Measurements from ENCODE around the gene DGKZ. TPM values are rescaled to one million over a fixed set of nuclear protein-coding genes. Genes with fewer than 3 reads are reported as not detected.

Gene DGKZ
- total and polyA plus RNA-seq, 2 of the 13 experiments (the other 11 are each of a cell fraction or from before 2014, with no cell fraction given): 15.8 to 20.7 TPM

DNA sequence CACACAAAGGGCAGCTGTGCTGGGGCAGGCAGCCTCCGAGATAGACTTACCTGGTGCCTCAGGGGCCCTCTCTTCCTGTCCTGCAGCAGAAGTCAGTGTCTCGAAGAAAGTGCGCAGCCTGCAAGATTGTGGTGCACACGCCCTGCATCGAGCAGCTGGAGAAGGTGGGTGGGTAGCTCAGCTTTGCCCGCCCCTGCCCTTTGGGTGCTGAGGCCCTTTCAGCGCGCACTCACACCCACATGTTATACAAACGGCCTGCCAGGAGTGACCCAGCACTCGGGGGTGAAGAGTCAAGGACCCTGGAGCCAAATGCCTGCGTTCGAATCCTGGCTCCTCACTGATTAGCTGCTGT, 20.6 kb downstream of the DGKZ start:
- in situ Hi-C loops (cut with HindIII; ENCODE audit: extremely low pct_ligation_motif_present, low pct_unique_long_range_greater_than_20kb): no loop called here
- ChIA-PET CTCF (ENCODE audit: low intra/inter-chr PET ratio, low total read pairs) (interaction anchor here (0.7 to 1.2 kb wide), 2 partner anchors 121 to 129 kb away, joined by 3 to 4 read pairs; no protein-coding TSS in a partner anchor), POLR2A (no interaction called here)
- Histone ChIP-seq H3K27me3 (ENCODE audit: control insufficient read depth in 1 of 2, insufficient read depth in 2 of 2, low read length in 2 of 2) (no peaks in the 10 kb centered on the region), H4K20me1 (ENCODE audit: insufficient read depth, low read length) (no peaks in the 10 kb centered on the region), H3K4me1 (ENCODE audit: insufficient read depth, low read length) (peaks cover 17% of the 10 kb centered on the region), H3K9ac (ENCODE audit: insufficient read depth, low read depth, low read length) (no peak overlapping the region), H3K4me3 (replicated peaks in 1 of 3; ENCODE audit: insufficient read depth in 1 of 3, low read depth in 2 of 3, low read length in 3 of 3) (no peak overlapping the region), H3K36me3 (replicated peaks in 1 of 2; ENCODE audit: control insufficient read depth in 1 of 2, insufficient read depth in 2 of 2, low read length in 2 of 2) (peaks cover 1 to 14% of the 10 kb centered on the region in 2 experiments; a peak in 2 of 5 replicates), H3K9me3 (ENCODE audit: low read length) (no peaks in the 10 kb centered on the region), H3K27ac (ENCODE audit: extremely low read length, insufficient read depth, low read length) (no peak overlapping the region), H3K4me2 (ENCODE audit: low read depth, low read length) (no peak overlapping the region), H2AFZ (ENCODE audit: low read length) (no peak overlapping the region), H3K79me2 (ENCODE audit: insufficient read depth, low read length) (no peaks in the 10 kb centered on the region)
- no TSS peak for BruUV-seq (replicated peaks)
- FAIRE-seq (no peak), ATAC-seq (no peak), DNase-seq (ENCODE audit: low spot score) (no peak)
- intact Hi-C loops (cut with micrococcal nuclease; ENCODE audit: unreplicated experiment): no loop called here
- no CpG with 5 or more reads among the region's 12 CpGs for WGBS (ENCODE audit: low lambda C conversion rate)
- TF ChIP-seq, protein P1, sequence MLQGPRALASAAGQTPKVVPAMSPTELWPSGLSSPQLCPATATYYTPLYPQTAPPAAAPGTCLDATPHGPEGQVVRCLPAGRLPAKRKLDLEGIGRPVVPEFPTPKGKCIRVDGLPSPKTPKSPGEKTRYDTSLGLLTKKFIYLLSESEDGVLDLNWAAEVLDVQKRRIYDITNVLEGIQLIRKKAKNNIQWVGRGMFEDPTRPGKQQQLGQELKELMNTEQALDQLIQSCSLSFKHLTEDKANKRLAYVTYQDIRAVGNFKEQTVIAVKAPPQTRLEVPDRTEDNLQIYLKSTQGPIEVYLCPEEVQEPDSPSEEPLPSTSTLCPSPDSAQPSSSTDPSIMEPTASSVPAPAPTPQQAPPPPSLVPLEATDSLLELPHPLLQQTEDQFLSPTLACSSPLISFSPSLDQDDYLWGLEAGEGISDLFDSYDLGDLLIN (CRISPR knock-in tag; IDR thresholded peaks at IDR 0.05; ENCODE audit: borderline replicate concordance): 0 out of 2 replicates have a peak, but pooled peaks have one; percentile 24
- no peak for TF ChIP-seq ATF7-NPFF (CRISPR knock-in tag; IDR thresholded peaks at IDR 0.05; ENCODE audit: low read depth)
- TF ChIP-seq ZNF572 (CRISPR knock-in tag; IDR thresholded peaks at IDR 0.05): peak; percentile 46; the same call in 1 of the 2 replicates
- 0 out of 2 replicates have a peak, but pooled peaks have one; percentile 36 for TF ChIP-seq SALL2 (CRISPR knock-in tag; IDR thresholded peaks at IDR 0.05)
- no peak for TF ChIP-seq CBFB (CRISPR knock-in tag; IDR thresholded peaks at IDR 0.05)
- TF ChIP-seq, protein P2, sequence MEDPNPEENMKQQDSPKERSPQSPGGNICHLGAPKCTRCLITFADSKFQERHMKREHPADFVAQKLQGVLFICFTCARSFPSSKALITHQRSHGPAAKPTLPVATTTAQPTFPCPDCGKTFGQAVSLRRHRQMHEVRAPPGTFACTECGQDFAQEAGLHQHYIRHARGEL (CRISPR knock-in tag; IDR thresholded peaks at IDR 0.05): 0 out of 2 replicates have a peak, but pooled peaks have one; percentile 34
- TF ChIP-seq KLF13 (CRISPR knock-in tag; IDR thresholded peaks at IDR 0.05): no peak
- 0 out of 2 replicates have a peak, but pooled peaks have one; percentile 10 for TF ChIP-seq NRL (CRISPR knock-in tag; IDR thresholded peaks at IDR 0.05; ENCODE audit: borderline replicate concordance)
- TF ChIP-seq PHF8 (CRISPR knock-in tag; IDR thresholded peaks at IDR 0.05): no peak
- TF ChIP-seq, protein P3, sequence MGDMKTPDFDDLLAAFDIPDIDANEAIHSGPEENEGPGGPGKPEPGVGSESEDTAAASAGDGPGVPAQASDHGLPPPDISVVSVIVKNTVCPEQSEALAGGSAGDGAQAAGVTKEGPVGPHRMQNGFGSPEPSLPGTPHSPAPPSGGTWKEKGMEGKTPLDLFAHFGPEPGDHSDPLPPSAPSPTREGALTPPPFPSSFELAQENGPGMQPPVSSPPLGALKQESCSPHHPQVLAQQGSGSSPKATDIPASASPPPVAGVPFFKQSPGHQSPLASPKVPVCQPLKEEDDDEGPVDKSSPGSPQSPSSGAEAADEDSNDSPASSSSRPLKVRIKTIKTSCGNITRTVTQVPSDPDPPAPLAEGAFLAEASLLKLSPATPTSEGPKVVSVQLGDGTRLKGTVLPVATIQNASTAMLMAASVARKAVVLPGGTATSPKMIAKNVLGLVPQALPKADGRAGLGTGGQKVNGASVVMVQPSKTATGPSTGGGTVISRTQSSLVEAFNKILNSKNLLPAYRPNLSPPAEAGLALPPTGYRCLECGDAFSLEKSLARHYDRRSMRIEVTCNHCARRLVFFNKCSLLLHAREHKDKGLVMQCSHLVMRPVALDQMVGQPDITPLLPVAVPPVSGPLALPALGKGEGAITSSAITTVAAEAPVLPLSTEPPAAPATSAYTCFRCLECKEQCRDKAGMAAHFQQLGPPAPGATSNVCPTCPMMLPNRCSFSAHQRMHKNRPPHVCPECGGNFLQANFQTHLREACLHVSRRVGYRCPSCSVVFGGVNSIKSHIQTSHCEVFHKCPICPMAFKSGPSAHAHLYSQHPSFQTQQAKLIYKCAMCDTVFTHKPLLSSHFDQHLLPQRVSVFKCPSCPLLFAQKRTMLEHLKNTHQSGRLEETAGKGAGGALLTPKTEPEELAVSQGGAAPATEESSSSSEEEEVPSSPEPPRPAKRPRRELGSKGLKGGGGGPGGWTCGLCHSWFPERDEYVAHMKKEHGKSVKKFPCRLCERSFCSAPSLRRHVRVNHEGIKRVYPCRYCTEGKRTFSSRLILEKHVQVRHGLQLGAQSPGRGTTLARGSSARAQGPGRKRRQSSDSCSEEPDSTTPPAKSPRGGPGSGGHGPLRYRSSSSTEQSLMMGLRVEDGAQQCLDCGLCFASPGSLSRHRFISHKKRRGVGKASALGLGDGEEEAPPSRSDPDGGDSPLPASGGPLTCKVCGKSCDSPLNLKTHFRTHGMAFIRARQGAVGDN (CRISPR knock-in tag; IDR thresholded peaks at IDR 0.05): 0 out of 2 replicates have a peak, but pooled peaks have one; percentile 7
- TF ChIP-seq ZNF674 (CRISPR knock-in tag; IDR thresholded peaks at IDR 0.05; ENCODE audit: low read depth): no peak
- TF ChIP-seq, protein P4, sequence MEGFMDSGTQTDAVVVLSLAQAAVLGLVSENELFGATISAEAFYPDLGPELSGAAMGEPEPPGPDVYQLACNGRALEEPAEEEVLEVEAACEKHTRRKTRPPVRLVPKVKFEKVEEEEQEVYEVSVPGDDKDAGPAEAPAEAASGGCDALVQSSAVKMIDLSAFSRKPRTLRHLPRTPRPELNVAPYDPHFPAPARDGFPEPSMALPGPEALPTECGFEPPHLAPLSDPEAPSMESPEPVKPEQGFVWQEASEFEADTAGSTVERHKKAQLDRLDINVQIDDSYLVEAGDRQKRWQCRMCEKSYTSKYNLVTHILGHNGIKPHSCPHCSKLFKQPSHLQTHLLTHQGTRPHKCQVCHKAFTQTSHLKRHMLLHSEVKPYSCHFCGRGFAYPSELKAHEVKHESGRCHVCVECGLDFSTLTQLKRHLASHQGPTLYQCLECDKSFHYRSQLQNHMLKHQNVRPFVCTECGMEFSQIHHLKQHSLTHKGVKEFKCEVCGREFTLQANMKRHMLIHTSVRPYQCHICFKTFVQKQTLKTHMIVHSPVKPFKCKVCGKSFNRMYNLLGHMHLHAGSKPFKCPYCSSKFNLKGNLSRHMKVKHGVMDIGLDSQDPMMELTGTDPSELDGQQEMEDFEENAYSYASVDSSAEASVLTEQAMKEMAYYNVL (CRISPR knock-in tag; IDR thresholded peaks at IDR 0.05; ENCODE audit: borderline replicate concordance): peak; percentile 65; the same call in 1 of the 2 replicates
- 0 out of 2 replicates have a peak, but pooled peaks have one; percentile 43 for TF ChIP-seq HOXA3 (CRISPR knock-in tag; IDR thresholded peaks at IDR 0.05)
- no peak for TF ChIP-seq NFYB (CRISPR knock-in tag; IDR thresholded peaks at IDR 0.05)
- TF ChIP-seq, protein P5, sequence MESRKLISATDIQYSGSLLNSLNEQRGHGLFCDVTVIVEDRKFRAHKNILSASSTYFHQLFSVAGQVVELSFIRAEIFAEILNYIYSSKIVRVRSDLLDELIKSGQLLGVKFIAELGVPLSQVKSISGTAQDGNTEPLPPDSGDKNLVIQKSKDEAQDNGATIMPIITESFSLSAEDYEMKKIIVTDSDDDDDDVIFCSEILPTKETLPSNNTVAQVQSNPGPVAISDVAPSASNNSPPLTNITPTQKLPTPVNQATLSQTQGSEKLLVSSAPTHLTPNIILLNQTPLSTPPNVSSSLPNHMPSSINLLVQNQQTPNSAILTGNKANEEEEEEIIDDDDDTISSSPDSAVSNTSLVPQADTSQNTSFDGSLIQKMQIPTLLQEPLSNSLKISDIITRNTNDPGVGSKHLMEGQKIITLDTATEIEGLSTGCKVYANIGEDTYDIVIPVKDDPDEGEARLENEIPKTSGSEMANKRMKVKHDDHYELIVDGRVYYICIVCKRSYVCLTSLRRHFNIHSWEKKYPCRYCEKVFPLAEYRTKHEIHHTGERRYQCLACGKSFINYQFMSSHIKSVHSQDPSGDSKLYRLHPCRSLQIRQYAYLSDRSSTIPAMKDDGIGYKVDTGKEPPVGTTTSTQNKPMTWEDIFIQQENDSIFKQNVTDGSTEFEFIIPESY (CRISPR knock-in tag; IDR thresholded peaks at IDR 0.05): no peak

All from HepG2 (cell line).